ENCODE results near the gene NR2C2.

The NR2C2 gene

DNA sequence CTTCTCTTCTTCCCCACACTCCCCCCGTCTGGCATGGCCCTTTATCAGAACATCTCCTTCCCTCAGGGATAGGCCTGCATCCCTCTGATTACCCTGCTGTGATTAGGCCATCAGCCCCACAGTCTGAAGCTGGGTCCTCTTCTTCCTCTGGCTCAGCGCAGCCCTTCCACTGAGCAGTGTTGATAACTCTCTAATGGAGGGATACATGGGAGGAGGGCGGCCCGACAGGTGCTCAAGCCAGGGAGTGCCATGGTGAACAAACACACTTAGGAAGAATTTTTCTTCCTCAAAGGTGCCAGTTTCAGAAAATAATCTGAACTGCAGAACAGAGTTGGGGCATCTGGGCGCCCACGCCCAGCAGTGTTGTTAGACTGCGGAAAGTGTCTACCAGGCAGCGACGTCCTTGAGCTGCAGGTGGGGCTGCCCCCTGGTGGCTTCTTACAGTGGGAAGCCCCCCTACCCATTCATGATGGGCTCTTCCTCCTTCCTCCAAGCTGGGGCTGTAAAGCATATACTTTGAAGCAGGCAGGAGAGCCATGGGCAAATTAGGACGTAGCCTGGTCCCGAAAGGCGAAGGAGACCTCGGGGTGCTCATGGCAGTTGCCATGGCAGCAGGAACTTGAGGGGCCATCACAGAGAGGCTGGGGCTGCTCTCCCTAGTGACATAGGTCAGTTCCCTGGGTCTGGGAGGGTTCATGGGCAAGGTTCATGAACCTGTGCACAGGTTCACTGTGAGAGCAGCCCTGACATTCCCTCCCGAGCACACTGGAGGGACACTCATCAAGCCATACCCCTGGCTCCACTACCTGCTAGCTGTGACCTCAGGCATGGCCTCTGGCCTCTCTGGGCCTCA is 33.2 kb upstream of the NR2C2 start:
- TF ChIP-seq, protein P1, sequence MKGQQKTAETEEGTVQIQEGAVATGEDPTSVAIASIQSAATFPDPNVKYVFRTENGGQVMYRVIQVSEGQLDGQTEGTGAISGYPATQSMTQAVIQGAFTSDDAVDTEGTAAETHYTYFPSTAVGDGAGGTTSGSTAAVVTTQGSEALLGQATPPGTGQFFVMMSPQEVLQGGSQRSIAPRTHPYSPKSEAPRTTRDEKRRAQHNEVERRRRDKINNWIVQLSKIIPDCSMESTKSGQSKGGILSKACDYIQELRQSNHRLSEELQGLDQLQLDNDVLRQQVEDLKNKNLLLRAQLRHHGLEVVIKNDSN (IDR thresholded peaks at IDR 0.05), result no peak
- TF ChIP-seq EP300 (IDR thresholded peaks at IDR 0.05; ENCODE audit: borderline replicate concordance) (no peak), EGR1 (IDR thresholded peaks at IDR 0.05) (no peak), NFIC (IDR thresholded peaks at IDR 0.05) (no peak), TAF1 (IDR thresholded peaks at IDR 0.05; ENCODE audit: low read depth) (no peak), FOXM1 (IDR thresholded peaks at IDR 0.05; ENCODE audit: borderline replicate concordance, low read depth) (no peak), RAD21 (IDR thresholded peaks at IDR 0.05; ENCODE audit: low read depth) (no peak), ZBTB7A (IDR thresholded peaks at IDR 0.05; ENCODE audit: low read depth) (no peak), TCF12 (IDR thresholded peaks at IDR 0.05; ENCODE audit: low read depth) (no peak), YY1 (IDR thresholded peaks at IDR 0.05; ENCODE audit: low read depth) (no peak), CREB1 (IDR thresholded peaks at IDR 0.05; ENCODE audit: low read depth) (no peak)
- TF ChIP-seq, protein P2, sequence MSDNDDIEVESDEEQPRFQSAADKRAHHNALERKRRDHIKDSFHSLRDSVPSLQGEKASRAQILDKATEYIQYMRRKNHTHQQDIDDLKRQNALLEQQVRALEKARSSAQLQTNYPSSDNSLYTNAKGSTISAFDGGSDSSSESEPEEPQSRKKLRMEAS (IDR thresholded peaks at IDR 0.05), result no peak
- TF ChIP-seq, protein P3, sequence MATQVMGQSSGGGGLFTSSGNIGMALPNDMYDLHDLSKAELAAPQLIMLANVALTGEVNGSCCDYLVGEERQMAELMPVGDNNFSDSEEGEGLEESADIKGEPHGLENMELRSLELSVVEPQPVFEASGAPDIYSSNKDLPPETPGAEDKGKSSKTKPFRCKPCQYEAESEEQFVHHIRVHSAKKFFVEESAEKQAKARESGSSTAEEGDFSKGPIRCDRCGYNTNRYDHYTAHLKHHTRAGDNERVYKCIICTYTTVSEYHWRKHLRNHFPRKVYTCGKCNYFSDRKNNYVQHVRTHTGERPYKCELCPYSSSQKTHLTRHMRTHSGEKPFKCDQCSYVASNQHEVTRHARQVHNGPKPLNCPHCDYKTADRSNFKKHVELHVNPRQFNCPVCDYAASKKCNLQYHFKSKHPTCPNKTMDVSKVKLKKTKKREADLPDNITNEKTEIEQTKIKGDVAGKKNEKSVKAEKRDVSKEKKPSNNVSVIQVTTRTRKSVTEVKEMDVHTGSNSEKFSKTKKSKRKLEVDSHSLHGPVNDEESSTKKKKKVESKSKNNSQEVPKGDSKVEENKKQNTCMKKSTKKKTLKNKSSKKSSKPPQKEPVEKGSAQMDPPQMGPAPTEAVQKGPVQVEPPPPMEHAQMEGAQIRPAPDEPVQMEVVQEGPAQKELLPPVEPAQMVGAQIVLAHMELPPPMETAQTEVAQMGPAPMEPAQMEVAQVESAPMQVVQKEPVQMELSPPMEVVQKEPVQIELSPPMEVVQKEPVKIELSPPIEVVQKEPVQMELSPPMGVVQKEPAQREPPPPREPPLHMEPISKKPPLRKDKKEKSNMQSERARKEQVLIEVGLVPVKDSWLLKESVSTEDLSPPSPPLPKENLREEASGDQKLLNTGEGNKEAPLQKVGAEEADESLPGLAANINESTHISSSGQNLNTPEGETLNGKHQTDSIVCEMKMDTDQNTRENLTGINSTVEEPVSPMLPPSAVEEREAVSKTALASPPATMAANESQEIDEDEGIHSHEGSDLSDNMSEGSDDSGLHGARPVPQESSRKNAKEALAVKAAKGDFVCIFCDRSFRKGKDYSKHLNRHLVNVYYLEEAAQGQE (IDR thresholded peaks at IDR 0.05; ENCODE audit: low read depth), result no peak

DNA sequence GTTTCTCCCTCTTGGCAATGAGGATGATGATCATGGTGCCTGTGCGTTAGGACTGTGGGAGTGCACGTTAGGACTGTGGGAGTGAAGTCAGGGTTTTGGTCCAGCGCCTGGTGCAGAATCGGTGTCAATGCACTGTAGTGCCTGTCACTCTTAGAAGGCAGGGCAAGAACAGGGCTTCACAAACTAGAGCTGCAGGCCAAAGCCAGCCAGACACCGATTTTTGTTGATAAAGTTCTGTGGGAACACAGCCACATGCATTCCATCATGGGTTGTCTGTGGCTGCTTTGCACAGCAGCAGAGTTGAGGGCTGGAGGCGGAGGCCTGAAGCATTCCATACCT is 32.6 kb upstream of the NR2C2 start:
- TF ChIP-seq FOXM1 (IDR thresholded peaks at IDR 0.05; ENCODE audit: borderline replicate concordance, low read depth), result no peak
- TF ChIP-seq CEBPB (IDR thresholded peaks at IDR 0.05), result no peak
- TF ChIP-seq TAF1 (IDR thresholded peaks at IDR 0.05; ENCODE audit: low read depth), result no peak
- TF ChIP-seq, protein P2 (IDR thresholded peaks at IDR 0.05), result no peak
- no peak for TF ChIP-seq YY1 (IDR thresholded peaks at IDR 0.05; ENCODE audit: low read depth)
- no peak for TF ChIP-seq CREB1 (IDR thresholded peaks at IDR 0.05; ENCODE audit: low read depth)
- no peak for TF ChIP-seq EGR1 (IDR thresholded peaks at IDR 0.05)
- TF ChIP-seq EP300 (IDR thresholded peaks at IDR 0.05; ENCODE audit: borderline replicate concordance), result no peak
- no peak for TF ChIP-seq TCF12 (IDR thresholded peaks at IDR 0.05; ENCODE audit: low read depth)
- no peak for TF ChIP-seq ZBTB7A (IDR thresholded peaks at IDR 0.05; ENCODE audit: low read depth)
- no peak for TF ChIP-seq TEAD4 (IDR thresholded peaks at IDR 0.05)
- TF ChIP-seq, protein P3 (IDR thresholded peaks at IDR 0.05; ENCODE audit: low read depth), result no peak

DNA sequence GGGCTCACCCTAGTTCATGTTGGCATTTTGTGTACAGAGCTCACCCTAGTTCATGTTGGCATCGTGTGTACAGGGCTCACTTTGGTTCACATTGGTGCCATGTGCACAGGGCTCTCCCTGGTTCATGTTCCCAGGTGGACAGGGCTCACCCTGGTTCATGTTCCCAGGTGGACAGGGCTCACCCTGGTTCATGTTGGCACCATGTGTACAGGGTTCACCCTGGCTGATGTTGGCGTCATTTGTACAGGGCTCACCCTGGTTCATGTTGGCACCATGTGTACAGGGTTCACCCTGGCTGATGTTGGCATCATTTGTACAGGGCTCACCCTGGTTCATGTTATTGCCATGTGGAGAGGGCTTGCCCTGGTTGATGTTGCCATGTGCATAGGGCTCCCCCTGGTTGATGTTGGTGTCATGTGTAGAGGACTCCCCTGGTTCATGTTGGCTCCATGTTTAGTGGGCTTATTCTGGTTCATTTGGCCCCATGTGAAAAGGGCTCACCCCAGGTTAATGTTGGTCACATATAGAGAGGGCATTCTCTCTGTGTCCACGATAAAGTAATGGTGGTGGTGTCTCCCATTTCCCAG is 31.7 kb upstream of the NR2C2 start:
- TF ChIP-seq, protein P1 (IDR thresholded peaks at IDR 0.05), result no peak
- peak; percentile 43 for TF ChIP-seq RAD21 (IDR thresholded peaks at IDR 0.05; ENCODE audit: low read depth)

DNA sequence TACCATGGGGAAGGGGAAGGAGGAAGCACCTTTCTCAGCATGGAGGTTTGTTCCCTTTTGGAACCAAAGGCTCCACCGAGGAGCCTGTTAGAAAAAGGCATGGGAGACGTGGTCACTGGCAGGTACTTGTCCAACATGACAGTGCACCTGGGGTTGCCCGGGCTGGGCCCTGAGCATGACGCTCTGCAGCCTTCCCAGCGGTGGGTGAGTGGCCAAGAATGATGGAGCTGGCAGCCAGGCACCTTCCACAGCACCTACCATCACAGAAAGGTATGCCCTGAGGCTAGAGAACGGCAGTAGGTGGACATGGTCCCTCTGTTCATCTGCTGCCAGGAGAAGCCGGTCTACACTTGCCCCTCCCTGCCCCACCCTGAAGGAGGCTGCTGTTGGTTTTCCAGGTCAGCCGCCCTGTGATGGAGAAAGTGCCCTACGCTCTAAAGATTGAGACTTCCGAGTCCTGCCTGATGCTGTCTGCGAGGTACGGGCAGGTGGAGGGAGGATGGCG is 29.0 kb upstream of the NR2C2 start:
- no peak for TF ChIP-seq TEAD4 (IDR thresholded peaks at IDR 0.05)
- no peak for TF ChIP-seq TAF1 (IDR thresholded peaks at IDR 0.05; ENCODE audit: low read depth)
- no peak for TF ChIP-seq YY1 (IDR thresholded peaks at IDR 0.05; ENCODE audit: low read depth)
- TF ChIP-seq TCF12 (IDR thresholded peaks at IDR 0.05; ENCODE audit: low read depth), result no peak
- no peak for TF ChIP-seq RAD21 (IDR thresholded peaks at IDR 0.05; ENCODE audit: low read depth)
- TF ChIP-seq, protein P1 (IDR thresholded peaks at IDR 0.05), result no peak

DNA sequence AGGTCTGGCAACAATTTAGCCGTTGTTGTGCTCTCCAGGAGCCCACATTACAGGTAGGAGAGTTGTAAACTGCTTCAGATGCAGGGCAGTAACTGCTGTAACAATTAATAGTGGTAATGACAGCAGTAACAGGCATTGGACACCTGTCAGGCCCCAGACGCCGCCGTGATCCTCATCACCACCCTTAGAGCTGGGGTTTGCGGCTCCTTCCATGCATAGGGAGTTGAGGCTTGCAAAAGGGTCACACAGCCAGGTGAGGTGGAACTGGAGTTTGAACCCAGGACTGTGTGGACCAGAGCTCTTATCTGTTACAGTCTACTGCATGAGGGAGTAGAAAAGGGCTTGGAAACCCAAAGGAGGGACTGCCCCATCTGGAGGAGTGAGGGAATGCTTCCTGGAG is 26.8 kb upstream of the NR2C2 start:
- no peak for TF ChIP-seq FOXM1 (IDR thresholded peaks at IDR 0.05; ENCODE audit: borderline replicate concordance, low read depth)
- TF ChIP-seq ZBTB7A (IDR thresholded peaks at IDR 0.05; ENCODE audit: low read depth), result no peak
- TF ChIP-seq, protein P1 (IDR thresholded peaks at IDR 0.05), result no peak
- no peak for TF ChIP-seq NFIC (IDR thresholded peaks at IDR 0.05)
- no peak for TF ChIP-seq TCF12 (IDR thresholded peaks at IDR 0.05; ENCODE audit: low read depth)
- no peak for TF ChIP-seq RAD21 (IDR thresholded peaks at IDR 0.05; ENCODE audit: low read depth)
